NOMO-1 (cell line): ENCODE measurements around the gene SMC3.
"Not testable (repeated sequence)": the region's sequence is repeated elsewhere in the genome, so short reads cannot be mapped to it uniquely, and the experiment has no call there.

ENCODE experiments used
- DNase-seq, 2 experiments: peaks; one replicate each; lab custom pipeline; 2025; ENCODE audit not compliant: unreplicated experiment in 2 of 2; lab: John Stamatoyannopoulos, UW

Gene SMC3

GRCh38 chr10:110567201-110568054 is at the start of gene SMC3:
Gene SMC3 (plus strand): TSS chr10:110567695. CDS start chr10:110567817, 122 bp downstream.
- peak; percentile 91 to 94 for DNase-seq

GRCh38 chr10:110522365-110522988 is 45.0 kb upstream of the SMC3 start:
- no peak for DNase-seq

GRCh38 chr10:110523736-110524135 is 43.8 kb upstream of the SMC3 start:
- no peak for DNase-seq

DNA sequence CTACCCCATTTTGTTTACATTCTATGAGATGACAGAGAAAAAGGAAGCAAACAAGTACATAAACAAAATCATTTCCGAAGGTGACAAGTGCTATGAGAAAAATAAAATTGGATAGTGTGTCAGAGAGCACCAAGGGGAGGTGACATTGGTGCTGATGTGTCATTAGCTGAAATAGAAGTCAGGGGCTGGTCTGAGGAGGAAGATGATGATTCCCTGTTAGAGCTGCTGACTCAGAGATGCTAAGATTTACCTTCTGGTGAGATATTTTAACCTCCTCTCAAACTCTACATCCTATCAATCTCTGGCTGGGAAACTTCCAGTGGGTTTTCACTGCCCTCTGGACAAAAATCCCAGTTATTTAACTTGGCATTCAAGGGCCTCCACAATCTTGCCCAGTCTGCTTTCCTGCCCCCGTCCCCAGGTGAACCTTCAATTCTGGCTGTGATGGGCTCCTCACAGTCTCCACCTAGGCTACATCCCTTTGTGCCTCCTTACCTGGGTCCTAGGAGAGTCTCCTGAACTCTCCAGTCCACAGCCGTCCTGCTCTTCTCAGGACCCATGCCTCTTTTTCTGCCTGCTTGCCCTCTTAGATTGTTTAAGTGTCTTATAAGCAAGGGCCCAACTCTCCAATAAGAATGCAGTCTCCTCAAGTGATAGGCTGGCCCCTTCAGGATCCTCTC is 43.2 kb upstream of the SMC3 start:
- no peak for DNase-seq

DNA sequence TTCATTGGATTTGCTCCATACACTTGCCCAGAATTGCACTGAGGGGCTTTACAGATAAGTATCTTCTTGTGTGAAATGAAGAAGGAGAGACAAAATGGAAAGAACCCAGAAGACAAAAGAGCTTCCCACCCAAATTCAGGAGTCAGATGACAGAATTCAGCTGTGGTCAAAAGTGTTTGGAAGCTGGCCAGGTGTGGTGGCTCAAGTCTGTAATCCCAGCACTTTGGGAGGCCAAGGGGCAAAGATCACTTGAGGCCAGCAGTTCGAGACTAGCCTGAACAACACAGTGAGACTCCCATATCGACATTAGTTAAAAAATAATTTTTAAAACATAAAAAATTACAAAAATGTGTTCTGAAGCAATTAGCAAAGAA is 42.6 kb upstream of the SMC3 start:
- no peak for DNase-seq

DNA sequence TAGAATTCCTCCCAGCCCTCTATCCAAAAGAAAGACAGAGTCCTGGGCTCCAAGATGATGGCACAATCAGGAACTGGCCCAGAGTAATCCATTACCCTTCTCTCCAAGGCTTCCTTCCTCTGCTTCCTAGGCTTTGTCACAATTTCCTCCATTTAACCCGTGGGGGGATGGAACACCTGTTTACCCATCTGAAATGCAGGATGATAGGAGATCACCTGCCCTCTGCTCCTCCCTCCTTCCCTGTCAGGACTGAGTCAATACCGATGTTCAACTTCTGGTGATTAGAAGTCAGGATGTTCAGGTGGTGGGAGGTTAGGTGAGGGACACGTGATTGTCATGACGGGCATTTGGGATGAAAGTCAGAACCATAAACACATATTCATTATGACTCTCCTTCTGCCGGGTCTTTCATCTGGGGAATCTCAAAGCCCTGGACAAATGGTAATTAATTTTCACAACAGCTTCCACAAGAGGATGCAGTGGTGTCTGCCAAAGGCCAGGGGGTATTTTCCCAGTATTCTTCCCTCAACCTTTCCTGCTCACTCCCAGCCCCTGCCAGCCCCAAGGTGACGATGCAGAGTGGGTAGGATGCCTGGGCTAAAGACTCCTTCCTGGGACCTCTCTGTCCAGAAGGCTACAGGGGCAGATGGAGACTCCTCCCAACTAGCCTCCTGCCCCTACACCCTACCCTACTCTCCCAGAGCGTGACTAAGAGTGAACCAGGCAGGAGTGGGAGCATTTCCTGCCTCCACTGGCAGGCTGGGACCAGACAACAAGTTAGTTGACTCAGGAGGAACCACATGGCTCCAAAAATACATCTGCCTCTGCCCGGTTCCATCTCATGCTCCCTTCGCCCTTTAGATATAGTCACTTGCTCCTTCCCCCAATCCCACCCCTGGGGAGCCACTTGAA is 41.9 kb upstream of the SMC3 start:
- no peak for DNase-seq

GRCh38 chr10:110527731-110528171 is 39.7 kb upstream of the SMC3 start:
- DNase-seq, result no peak

- no peak for DNase-seq
Measured at GRCh38 chr10:110528224-110528996, 39.1 kb upstream of the SMC3 start.

GRCh38 chr10:110528997-110529524 is 38.4 kb upstream of the SMC3 start:
- not testable (repeated sequence) for DNase-seq

GRCh38 chr10:110529596-110530011 is 37.9 kb upstream of the SMC3 start:
- DNase-seq, result no peak

DNA sequence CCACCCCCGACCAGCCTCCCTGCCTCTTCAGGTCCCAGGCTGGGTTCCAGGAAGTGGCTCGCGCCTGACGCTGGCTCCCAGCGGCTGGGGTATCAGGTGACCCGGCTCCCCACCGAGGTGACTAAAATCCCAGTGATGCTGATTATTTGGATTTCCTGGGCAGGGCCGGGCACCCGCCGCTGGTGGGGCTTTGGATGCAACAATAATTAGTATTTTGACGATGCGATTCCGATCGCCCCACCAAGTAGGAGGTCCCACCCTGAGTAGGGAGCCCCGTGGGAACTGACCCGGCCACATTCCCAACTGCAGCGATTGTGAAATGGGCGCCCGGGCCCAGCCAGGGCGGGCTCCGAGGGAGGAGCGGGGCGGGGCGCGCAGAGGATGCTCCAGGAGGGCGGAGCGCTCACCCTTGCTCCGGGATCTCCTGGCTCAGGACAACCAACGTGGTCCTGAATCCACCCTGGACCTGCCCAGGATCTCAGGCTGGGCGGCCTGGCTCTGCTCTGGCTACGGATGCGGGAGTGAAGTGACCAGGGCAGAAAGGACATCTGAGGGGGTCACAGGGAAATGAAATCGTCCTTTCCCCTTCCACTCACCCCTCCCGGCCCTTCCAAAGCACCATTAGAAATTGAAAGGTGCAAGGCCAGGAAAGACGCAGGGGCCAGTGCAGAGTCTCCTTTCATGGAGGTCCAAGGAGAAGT is 37.2 kb upstream of the SMC3 start:
- DNase-seq, result no peak

- DNase-seq, result no peak
Measured at GRCh38 chr10:110531687-110532086, 35.8 kb upstream of the SMC3 start.

DNA sequence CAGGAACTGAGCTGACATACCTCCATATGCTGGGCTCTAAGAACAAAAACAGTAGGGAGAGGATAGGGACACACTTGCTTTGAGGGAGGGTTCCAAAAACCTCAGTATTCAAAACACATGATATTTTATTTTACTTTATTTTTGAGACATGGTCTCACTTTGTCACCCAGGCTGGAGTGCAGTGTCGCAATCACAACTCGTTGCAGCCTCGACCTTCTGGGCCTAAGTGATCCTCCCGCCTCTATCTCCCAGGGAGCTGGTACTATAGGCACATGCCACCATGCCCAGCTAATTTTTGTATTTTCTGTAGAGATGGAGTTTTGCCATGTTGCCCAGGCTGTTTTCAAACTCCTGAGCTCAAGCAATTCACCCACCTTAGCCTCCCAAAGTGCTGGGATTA is 34.9 kb upstream of the SMC3 start:
- not testable (repeated sequence) for DNase-seq

- no peak for DNase-seq
Measured at GRCh38 chr10:110533149-110533548, 34.3 kb upstream of the SMC3 start.

DNA sequence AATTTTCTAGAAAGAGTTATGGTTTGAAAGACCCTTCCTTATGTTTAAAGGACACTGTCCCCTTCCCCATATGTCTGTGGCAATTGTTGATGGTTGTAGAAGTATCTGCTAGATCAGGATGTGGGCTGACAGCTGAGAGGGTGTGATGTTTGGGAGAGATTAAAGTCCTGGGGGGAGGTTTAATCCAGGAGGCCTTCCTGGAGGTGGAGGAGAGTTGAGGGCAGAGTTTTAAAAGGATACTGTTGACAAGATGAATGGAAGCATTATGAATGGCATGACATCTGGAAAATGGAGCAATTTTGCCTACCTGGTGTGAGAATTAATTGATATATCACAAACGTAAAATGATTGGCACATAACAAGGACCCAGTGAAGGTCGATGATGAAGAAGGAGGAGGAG is 32.9 kb upstream of the SMC3 start:
- no peak for DNase-seq

- DNase-seq, result peak; percentile 39 to 62
Measured at GRCh38 chr10:110535958-110536891, 31.3 kb upstream of the SMC3 start.

- DNase-seq, result no peak
Measured at GRCh38 chr10:110539091-110539490, 28.4 kb upstream of the SMC3 start.

DNA sequence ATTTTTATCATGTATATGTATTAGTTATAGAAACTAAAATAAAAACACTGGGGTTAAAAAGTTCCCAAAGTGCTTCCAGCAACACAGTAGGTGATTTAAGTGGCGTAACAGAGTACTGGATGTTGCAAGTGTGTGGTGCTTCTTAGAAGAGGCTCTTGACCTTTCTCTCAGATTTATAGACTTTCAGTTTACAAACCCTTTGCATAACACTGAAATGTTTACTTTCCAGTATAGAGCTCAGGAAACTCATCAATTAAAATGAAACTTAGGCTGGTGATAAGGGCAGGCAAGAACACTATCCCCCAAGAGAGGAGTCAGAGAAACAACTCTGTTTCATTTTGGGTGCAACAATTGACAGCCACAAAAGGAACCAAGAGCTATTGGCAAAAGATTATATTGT is 27.5 kb upstream of the SMC3 start:
- DNase-seq, result no peak
